Testis (tissue), 3 donors: ENCODE measurements around the gene EVPL. TPM values are rescaled to one million over a fixed set of nuclear protein-coding genes. Genes with fewer than 3 reads are reported as not detected.
"Not testable (repeated sequence)": the region's sequence is repeated elsewhere in the genome, so short reads cannot be mapped to it uniquely, and the experiment has no call there.

Source experiments
- DNase-seq: peaks from one replicate; pipeline ENCODE4 v3.0.0-alpha.2; 2019
- H3K27ac ChIP-seq, 2 donors: fragments of 200-600 bp; sonication (generic); one replicate each; pipeline ENCODE4 v1.5.1; 2019
- H3K27me3 ChIP-seq: fragments of 200-600 bp; sonication (generic); one replicate; pipeline ENCODE4 v1.5.1; 2019
- H3K36me3 ChIP-seq: fragments of 200-600 bp; sonication (generic); one replicate; pipeline ENCODE4 v1.5.1; 2017; ENCODE audit warnings: low read depth; ENCODE audit errors: missing control alignments
- H3K4me1 ChIP-seq: fragments of 200-600 bp; sonication (generic); one replicate; pipeline ENCODE4 v1.5.1; 2019
- H3K4me3 ChIP-seq, 2 donors: fragments of 200-600 bp; sonication (generic); one replicate each; pipeline ENCODE4 v1.5.1; 2017 to 2019
- H3K9me3 ChIP-seq: fragments of 200-600 bp; sonication (generic); one replicate; pipeline ENCODE4 v1.5.1; 2017
- POLR2A ChIP-seq: fragments of 450-650 bp; IDR thresholded peaks from one replicate; pipeline ENCODE4 v1.6.1; 2017; ENCODE audit warnings: antibody characterized with exemption, mild to moderate bottlenecking, moderate library complexity
- WGBS, 2 donors: methylation state at CpG; one replicate each; pipeline ENCODE4 v1.1.5; 2018; 5-methylcytosine and 5-hydroxymethylcytosine counted together
- intact Hi-C: fragments of 100-400 bp; cut with DNase I; formaldehyde crosslinking; loops from one replicate; pipeline ENCODE4 v1.15.1; 2023; ENCODE audit warnings: low total_unique reads
- polyA plus RNA-seq: library from polyadenylated mRNA; stranded (reverse); fragments of 350-450 nt; fragmentation: Illumina TruSeq; extraction: RNeasy Lipid Tissue Mini Kit (QIAGEN cat#74804); gene quantifications from one replicate; pipeline ENCODE4 v1.2.3, GENCODE V29; 2014; ENCODE audit warnings: low read depth, low replicate concordance; ENCODE audit not compliant: insufficient read depth
- total RNA-seq, 2 donors: library from RNA; depleted of rRNA; stranded (reverse); fragments of >200 nt; gene quantifications; one replicate each; pipeline ENCODE4 v1.2.3, GENCODE V29; 2016
- TF ChIP-seq, protein P1 (sequence below), 3 experiments: fragments of 450-650 bp in 2 of 3; fragments of 200-600 bp in 1 of 3; sonication (generic) in 1 of 3; IDR thresholded peaks; one replicate each; pipeline ENCODE4 v1.5.1; 2016 to 2019; ENCODE audit warnings: antibody characterized with exemption in 3 of 3, mild to moderate bottlenecking in 2 of 3, moderate library complexity in 1 of 3

Gene EVPL
- total and polyA plus RNA-seq, 3 donors from 2014 or later = 1.2 to 3.5 (median 2.7) TPM

DNA sequence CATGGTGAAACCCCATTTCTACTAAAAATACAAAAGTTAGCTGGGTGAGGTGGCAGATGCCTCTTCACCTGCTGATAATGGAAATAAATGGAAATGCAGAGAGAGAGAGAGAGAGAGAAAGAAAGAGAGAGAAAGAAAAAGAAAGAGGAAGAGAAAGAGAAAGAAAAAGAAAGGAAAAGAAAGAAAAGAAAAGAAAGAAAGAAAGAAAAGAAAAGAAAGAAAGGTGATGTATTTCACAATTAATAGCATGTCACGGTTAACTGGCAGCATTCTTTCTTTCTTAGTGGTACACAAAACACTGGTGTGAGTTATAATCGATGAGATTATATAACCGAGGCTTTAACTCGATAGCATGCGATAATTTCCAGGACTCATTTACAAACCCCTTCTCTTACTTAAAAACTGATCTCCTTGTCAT is 51.3 kb downstream of the EVPL start:
- Histone ChIP-seq H3K4me1 (peaks cover 20% of the 10 kb centered on the region), H3K27ac (no peak overlapping the region), H3K9me3 (no peaks in the 10 kb centered on the region), H3K36me3 (no peaks in the 10 kb centered on the region), H3K4me3 (no peak overlapping the region), H3K27me3 (no peaks in the 10 kb centered on the region)
- intact Hi-C loops = no loop called here
- TF ChIP-seq, protein P1, sequence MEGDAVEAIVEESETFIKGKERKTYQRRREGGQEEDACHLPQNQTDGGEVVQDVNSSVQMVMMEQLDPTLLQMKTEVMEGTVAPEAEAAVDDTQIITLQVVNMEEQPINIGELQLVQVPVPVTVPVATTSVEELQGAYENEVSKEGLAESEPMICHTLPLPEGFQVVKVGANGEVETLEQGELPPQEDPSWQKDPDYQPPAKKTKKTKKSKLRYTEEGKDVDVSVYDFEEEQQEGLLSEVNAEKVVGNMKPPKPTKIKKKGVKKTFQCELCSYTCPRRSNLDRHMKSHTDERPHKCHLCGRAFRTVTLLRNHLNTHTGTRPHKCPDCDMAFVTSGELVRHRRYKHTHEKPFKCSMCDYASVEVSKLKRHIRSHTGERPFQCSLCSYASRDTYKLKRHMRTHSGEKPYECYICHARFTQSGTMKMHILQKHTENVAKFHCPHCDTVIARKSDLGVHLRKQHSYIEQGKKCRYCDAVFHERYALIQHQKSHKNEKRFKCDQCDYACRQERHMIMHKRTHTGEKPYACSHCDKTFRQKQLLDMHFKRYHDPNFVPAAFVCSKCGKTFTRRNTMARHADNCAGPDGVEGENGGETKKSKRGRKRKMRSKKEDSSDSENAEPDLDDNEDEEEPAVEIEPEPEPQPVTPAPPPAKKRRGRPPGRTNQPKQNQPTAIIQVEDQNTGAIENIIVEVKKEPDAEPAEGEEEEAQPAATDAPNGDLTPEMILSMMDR (IDR thresholded peaks at IDR 0.05) = no peak
- TF ChIP-seq POLR2A = no peak
- 61 to 72% methylated on average over 5 of the region's 5 CpGs for WGBS, 2 donors
- DNase-seq = no peak

DNA sequence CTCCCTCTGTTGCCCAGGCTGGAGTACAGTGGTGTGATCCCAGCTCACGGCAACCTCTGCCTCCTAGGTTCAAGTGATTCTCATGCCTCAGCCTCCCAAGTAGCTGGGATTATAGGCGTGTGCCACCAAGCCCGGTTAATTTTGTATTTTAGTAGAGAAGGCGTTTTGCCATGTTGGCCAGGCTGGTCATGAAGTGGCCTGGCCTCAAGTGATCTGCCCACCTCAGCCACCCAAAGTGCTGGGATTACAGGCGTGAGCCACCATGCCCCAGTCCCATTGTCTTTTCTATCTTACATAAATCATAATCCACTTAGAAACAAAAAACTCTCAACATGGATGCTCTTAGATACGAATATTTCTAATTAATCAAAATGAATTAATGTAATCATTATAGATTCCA is 51.9 kb downstream of the EVPL start:
- H3K27ac ChIP-seq, H3K4me3 ChIP-seq, intact Hi-C loops, H3K27me3 ChIP-seq, DNase-seq, H3K9me3 ChIP-seq, H3K36me3 ChIP-seq: not testable (repeated sequence)
- H3K4me1 ChIP-seq = peaks cover 17% of the 10 kb centered on the region
- WGBS, 2 donors = 88 to 89% methylated on average over 6 of the region's 6 CpGs

DNA sequence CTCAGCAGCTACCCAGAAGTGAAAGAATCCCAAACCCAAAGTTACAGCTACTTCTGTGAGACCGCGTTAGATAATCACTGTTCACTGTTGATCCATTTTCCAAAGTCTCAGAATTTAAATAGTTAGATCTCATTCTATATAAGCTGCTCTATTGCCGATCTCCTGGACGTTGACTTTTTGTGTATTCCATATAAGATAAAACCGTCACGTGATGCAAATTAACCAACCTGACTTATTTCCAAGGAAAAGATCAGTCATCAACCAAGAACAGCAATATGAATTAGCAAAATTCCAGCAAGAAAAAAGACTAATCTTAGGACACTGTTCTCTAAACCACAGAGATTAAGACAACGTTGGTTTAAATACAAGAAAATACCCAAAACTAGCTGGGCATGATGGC is 56.5 kb downstream of the EVPL start:
- no peaks in the 10 kb centered on the region for H3K9me3 ChIP-seq
- TF ChIP-seq, protein P1 (IDR thresholded peaks at IDR 0.05) = no peak
- no peak for TF ChIP-seq POLR2A
- H3K36me3 ChIP-seq = no peaks in the 10 kb centered on the region
- DNase-seq = no peak
- H3K27me3 ChIP-seq = no peaks in the 10 kb centered on the region
- H3K27ac ChIP-seq = no peak overlapping the region
- H3K4me1 ChIP-seq = peaks cover 4% of the 10 kb centered on the region
- WGBS, 2 donors = 87 to 88% methylated on average over 7 of the region's 7 CpGs
- H3K4me3 ChIP-seq = no peak overlapping the region
- intact Hi-C loops = no loop called here

DNA sequence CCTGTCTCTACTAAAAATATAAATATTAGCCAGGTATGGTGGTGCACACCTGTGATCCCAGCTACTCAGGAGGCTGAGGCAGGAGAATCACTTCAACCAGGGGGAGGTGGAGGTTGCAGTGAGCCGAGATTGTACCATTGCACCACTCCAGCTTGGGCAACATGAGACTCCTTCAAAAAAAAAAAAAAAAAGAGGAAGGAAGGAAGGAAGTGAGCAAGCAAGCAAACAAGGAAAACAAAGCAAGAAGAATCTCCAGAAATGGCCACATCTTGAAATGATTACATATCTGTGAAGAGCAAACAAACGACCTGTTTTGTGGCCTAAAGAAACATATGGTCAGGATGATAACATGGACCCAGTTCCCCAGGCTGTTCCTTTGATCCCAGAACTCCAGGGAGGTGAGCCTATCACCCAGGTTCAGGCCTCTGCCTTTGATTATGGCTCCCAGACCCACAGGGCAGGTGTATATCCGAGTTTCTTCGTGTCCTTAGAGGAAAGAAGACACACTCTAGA is 57.0 kb downstream of the EVPL start:
- DNase-seq = no peak
- intact Hi-C loops = no loop called here
- no peaks in the 10 kb centered on the region for H3K36me3 ChIP-seq
- no peaks in the 10 kb centered on the region for H3K9me3 ChIP-seq
- no peak overlapping the region for H3K4me3 ChIP-seq
- no peak overlapping the region for H3K27ac ChIP-seq
- 61 to 74% methylated on average over 4 of the region's 4 CpGs for WGBS, 2 donors
- no peaks in the 10 kb centered on the region for H3K27me3 ChIP-seq
- TF ChIP-seq, protein P1 (IDR thresholded peaks at IDR 0.05) = no peak
- TF ChIP-seq POLR2A = no peak
- H3K4me1 ChIP-seq = peaks cover 4% of the 10 kb centered on the region

DNA sequence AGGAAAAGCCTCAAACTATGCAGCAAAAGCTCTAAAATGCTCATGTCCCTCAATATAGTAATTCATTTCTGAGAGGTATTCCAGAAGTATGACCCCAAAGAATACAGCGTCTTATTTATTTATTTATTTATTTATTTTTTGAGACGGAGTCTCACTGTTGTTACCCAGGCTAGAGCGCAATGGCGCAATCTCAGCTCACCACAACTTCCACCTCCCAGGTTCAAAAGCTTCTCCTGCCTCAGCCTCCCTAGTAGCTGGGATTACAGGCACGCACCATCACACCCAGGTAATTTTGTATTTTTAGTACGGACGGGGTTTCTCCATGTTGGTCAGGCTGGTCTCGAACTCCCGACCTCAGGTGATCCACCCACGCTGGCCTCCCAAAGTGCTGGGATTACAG is 58.1 kb downstream of the EVPL start:
- H3K9me3 ChIP-seq, H3K4me1 ChIP-seq, DNase-seq, intact Hi-C loops, H3K27me3 ChIP-seq, H3K36me3 ChIP-seq, H3K4me3 ChIP-seq, H3K27ac ChIP-seq: not testable (repeated sequence)
- 86 to 94% methylated on average over 10 of the region's 10 CpGs for WGBS, 2 donors

DNA sequence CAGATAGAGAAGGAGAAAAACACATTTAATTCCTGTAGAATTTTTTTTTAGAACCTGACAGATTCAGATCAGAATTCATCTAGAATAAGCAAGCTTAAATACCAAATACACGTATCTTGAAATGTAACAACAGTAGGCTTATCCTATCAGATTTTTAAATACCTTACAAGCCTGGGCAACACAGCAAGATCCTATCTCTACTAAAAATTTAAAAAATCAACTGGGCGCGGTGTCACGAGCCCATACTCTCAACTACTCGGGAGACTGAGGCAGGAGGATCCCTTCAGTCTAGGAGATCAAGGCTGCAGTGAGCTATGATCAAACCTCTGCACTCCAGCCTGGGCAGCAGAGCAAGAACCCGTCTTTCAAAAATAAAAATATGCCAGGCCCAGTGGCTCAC is 61.6 kb downstream of the EVPL start:
- H3K9me3 ChIP-seq = no peaks in the 10 kb centered on the region
- TF ChIP-seq POLR2A = no peak
- TF ChIP-seq, protein P1 (IDR thresholded peaks at IDR 0.05) = no peak
- no peak for DNase-seq
- intact Hi-C loops = no loop called here
- peaks cover 8% of the 10 kb centered on the region for H3K4me1 ChIP-seq
- H3K36me3 ChIP-seq = no peaks in the 10 kb centered on the region
- H3K27me3 ChIP-seq = no peaks in the 10 kb centered on the region
- H3K4me3 ChIP-seq = no peak overlapping the region
- WGBS, 2 donors = 83 to 89% methylated on average over 6 of the region's 6 CpGs
- no peak overlapping the region for H3K27ac ChIP-seq
